Tibial nerve (tissue), 4 donors: ENCODE results near the gene PRKAG2.

Experiments used
- EP300 ChIP-seq, 2 donors: sonication (generic); formaldehyde crosslinking; IDR thresholded peaks; one replicate each; pipeline ENCODE4 v1.6.1; 2017; ENCODE audit warnings: antibody characterized with exemption in 2 of 2, mild to moderate bottlenecking in 1 of 2
- POLR2A ChIP-seq, 2 donors: fragments of 450-650 bp; IDR thresholded peaks; one replicate each; pipeline ENCODE4 v1.6.1; 2017; ENCODE audit warnings: antibody characterized with exemption in 2 of 2, mild to moderate bottlenecking in 2 of 2, moderate library complexity in 2 of 2
- TF ChIP-seq, protein P1 (sequence below), 5 experiments: fragments of 200-600 bp in 3 of 5; fragments of 450-650 bp in 2 of 5; sonication (generic) in 3 of 5; IDR thresholded peaks; one replicate each; pipeline ENCODE4 v1.5.1; 2016 to 2019; ENCODE audit warnings: antibody characterized with exemption in 5 of 5, mild to moderate bottlenecking in 3 of 5, moderate library complexity in 2 of 5

GRCh38 chr7:151731022-151731441, 145.9 kb downstream of the PRKAG2 start:
- TF ChIP-seq, protein P1, sequence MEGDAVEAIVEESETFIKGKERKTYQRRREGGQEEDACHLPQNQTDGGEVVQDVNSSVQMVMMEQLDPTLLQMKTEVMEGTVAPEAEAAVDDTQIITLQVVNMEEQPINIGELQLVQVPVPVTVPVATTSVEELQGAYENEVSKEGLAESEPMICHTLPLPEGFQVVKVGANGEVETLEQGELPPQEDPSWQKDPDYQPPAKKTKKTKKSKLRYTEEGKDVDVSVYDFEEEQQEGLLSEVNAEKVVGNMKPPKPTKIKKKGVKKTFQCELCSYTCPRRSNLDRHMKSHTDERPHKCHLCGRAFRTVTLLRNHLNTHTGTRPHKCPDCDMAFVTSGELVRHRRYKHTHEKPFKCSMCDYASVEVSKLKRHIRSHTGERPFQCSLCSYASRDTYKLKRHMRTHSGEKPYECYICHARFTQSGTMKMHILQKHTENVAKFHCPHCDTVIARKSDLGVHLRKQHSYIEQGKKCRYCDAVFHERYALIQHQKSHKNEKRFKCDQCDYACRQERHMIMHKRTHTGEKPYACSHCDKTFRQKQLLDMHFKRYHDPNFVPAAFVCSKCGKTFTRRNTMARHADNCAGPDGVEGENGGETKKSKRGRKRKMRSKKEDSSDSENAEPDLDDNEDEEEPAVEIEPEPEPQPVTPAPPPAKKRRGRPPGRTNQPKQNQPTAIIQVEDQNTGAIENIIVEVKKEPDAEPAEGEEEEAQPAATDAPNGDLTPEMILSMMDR (IDR thresholded peaks at IDR 0.05), result no peak
- TF ChIP-seq POLR2A (IDR thresholded peaks at IDR 0.05), result no peak
- TF ChIP-seq EP300 (IDR thresholded peaks at IDR 0.05), result peak in 1 of 2 donors; percentile 11
